Muscle of leg (tissue), 11 donors: Measurements from ENCODE around the gene TBL2. TPM values are rescaled to one million over a fixed set of nuclear protein-coding genes. Genes with fewer than 3 reads are reported as not detected.
"Not testable (repeated sequence)": the region's sequence is repeated elsewhere in the genome, so short reads cannot be mapped to it uniquely, and the experiment has no call there.

Experiments used
- DNase-seq: peaks from one replicate; pipeline ENCODE4 v3.0.0; 2013
- H3K27ac ChIP-seq: one replicate; pipeline ENCODE4 v1.5.1; 2013; ENCODE audit warnings: mild to moderate bottlenecking, low read length, control low read depth
- H3K27me3 ChIP-seq: one replicate; pipeline ENCODE4 v1.6.1; 2013; ENCODE audit warnings: low read length; ENCODE audit not compliant: control insufficient read depth, insufficient read depth
- H3K36me3 ChIP-seq: one replicate; pipeline ENCODE4 v1.6.1; 2013; ENCODE audit warnings: low read length; ENCODE audit not compliant: control insufficient read depth, insufficient read depth
- H3K4me1 ChIP-seq: one replicate; pipeline ENCODE4 v1.6.1; 2013; ENCODE audit warnings: low read length; ENCODE audit not compliant: control insufficient read depth, insufficient read depth
- H3K4me3 ChIP-seq: one replicate; pipeline ENCODE4 v1.5.1; 2013; ENCODE audit warnings: low read length, control low read depth
- H3K9me3 ChIP-seq: replicated peaks from 2 replicates; pipeline ENCODE4 v1.6.1; 2013; ENCODE audit warnings: low read depth, low read length; ENCODE audit not compliant: control insufficient read depth
- WGBS: methylation state at CpG from one replicate; pipeline ENCODE4 v1.1.5; 2013; ENCODE audit warnings: missing lambda C conversion rate; ENCODE audit not compliant: insufficient coverage; 5-methylcytosine and 5-hydroxymethylcytosine counted together
- polyA plus RNA-seq, 8 donors: library from polyadenylated mRNA; unstranded; fragments of 120-200 nt; gene quantifications; one replicate each; pipeline versions ENCODE4 v1.2.1 to v1.2.3, GENCODE V29; 2013; ENCODE audit warnings: inconsistent platforms in 1 of 8, low replicate concordance in 1 of 8; ENCODE audit not compliant: insufficient read length in 8 of 8, insufficient read depth in 1 of 8
- total RNA-seq: library from RNA; stranded (reverse); fragments of 120-200 nt; gene quantifications from one replicate; pipeline ENCODE4 v1.2.4, GENCODE V29; 2013

Gene TBL2
- total and polyA plus RNA-seq, 9 donors, result 25.2 to 37.5 (median 28.5) TPM

GRCh38 chr7:73607692-73607983, 29.3 kb upstream of the TBL2 start:
- not testable (repeated sequence) for H3K4me3 ChIP-seq, DNase-seq, H3K36me3 ChIP-seq, H3K9me3 ChIP-seq, H3K27ac ChIP-seq
- Histone ChIP-seq H3K4me1 (peaks cover 10% of the 10 kb centered on the region), H3K27me3 (peaks cover 17% of the 10 kb centered on the region)
- WGBS, result no CpG with 5 or more reads among the region's 5 CpGs

- Histone ChIP-seq H3K36me3 (no peaks in the 10 kb centered on the region), H3K27ac (no peak overlapping the region), H3K4me1 (peaks cover 10% of the 10 kb centered on the region), H3K9me3 (no peaks in the 10 kb centered on the region), H3K4me3 (no peak overlapping the region), H3K27me3 (peaks cover 17% of the 10 kb centered on the region)
- DNase-seq, result peak; percentile 49
- 4% methylated on average over 17 of the region's 36 CpGs for WGBS
Measured at GRCh38 chr7:73606801-73607691, 28.7 kb upstream of the TBL2 start.

DNA sequence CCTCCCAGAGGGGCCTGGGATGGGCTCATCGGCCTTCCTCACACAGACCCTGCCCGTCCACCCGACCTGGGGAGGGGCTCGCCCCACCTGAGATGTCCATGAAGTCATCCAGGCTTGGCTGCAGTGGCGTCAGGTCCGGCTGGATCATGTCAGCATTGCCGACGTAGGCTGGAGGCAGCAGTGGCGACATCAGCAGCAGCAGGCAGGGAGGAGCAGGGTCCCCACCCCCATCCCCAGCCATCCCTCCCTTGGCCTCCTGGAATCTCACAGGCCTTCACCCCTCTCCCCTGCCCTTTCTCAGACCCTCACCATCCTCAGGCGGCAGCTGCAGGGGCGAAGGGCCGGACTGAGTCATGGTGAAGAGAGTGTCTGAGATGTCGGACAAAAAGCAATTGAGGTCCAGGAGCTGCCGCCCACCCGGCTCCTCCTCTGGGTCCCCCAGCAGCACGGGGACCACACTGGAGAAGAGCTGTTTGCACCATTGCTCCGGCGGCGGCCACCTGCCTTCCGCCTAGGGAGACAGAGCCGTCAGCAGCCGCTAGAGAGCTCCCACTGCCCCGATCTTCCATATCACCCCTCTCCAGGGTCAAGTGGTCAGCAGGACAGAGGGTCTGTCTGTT, 27.3 kb upstream of the TBL2 start:
- Histone ChIP-seq H3K27me3 (peaks cover 19% of the 10 kb centered on the region), H3K4me3 (no peak overlapping the region), H3K36me3 (no peaks in the 10 kb centered on the region), H3K9me3 (no peaks in the 10 kb centered on the region), H3K4me1 (peaks cover 5% of the 10 kb centered on the region), H3K27ac (no peak overlapping the region)
- WGBS, result 65% methylated on average over 20 of the region's 23 CpGs
- no peak for DNase-seq

DNA sequence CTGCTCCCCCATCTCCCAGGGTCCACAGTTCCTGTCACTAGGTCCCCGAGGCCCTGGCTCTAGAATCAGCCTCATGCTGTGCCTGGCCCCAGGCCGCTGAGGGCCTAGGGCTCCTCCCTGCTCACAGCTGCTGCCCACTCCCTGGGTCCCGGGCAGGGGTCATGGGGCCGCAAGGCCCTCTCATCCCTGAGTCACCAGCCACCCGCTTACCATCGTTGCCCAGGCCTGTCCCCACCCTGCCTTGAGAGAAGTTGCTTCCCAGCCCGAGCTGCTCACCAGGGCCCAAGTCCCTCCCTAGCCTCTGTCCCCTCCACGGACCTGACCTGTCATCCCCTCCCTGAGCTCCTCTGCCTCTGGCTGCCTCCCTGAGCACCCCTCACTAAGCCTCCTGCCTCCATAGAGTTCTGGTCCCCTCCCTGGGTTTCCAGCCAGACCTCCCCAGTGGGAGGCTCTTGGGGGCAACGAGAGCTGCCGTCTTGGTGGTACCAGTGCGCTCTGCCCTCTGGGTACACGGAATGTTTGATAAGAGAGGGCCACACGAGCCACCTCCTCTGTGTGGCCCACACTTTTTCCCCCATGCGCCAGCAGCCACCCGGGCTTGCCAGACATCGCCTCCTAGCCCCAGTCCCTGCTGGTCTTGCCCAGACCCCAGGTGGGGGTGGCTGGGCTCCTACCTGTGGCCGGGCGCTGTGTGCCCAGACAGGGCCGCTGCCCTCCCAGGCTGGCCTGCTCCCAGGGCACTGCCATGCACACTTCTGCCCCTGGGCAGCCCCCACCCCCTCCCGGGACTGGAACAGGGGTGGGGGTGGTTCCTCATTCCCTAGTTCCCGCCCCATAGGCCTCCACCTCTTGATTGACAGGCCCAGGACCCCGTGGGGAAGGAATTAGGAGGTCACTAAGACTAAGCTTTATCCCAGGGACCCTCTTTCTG, 24.6 kb upstream of the TBL2 start:
- Histone ChIP-seq H3K27me3 (peaks cover 26% of the 10 kb centered on the region), H3K36me3 (no peaks in the 10 kb centered on the region), H3K4me3 (no peak overlapping the region), H3K9me3 (no peaks in the 10 kb centered on the region), H3K27ac (no peak overlapping the region), H3K4me1 (peaks cover 5% of the 10 kb centered on the region)
- no peak for DNase-seq
- 77% methylated on average over 16 of the region's 22 CpGs for WGBS

DNA sequence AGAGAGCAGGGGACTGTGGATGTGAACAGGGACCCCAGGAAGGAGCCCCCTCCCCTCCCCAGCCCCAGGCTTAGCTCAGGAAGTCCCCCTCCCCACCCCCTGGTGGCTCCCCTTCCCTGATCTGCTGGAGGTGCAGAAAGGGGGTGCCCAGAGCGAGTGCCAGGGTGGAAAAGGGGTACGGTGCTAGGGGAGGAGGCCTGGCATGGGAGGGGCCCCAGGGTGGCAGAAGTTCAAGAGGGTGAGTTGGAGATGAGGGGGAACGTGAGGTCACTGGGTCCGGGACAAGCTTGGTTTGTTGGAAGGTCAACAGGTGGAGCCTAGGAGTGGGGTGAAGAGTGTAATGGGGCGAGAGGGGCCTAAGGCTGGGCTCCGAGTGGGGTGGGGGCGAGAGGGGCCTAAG, 21.5 kb upstream of the TBL2 start:
- WGBS, result 69% methylated on average over 7 of the region's 7 CpGs
- Histone ChIP-seq H3K27me3 (peaks cover 20% of the 10 kb centered on the region), H3K36me3 (no peaks in the 10 kb centered on the region), H3K4me1 (no peaks in the 10 kb centered on the region), H3K27ac (no peak overlapping the region), H3K9me3 (no peaks in the 10 kb centered on the region), H3K4me3 (no peak overlapping the region)
- DNase-seq, result no peak

- H3K9me3 ChIP-seq, result no peaks in the 10 kb centered on the region
- DNase-seq, result no peak
- peaks cover 20% of the 10 kb centered on the region for H3K27me3 ChIP-seq
- no peaks in the 10 kb centered on the region for H3K4me1 ChIP-seq
- WGBS, result 70% methylated on average over 9 of the region's 13 CpGs
- no peaks in the 10 kb centered on the region for H3K36me3 ChIP-seq
- no peak overlapping the region for H3K4me3 ChIP-seq
- no peak overlapping the region for H3K27ac ChIP-seq
Measured at GRCh38 chr7:73599151-73599882, 20.9 kb upstream of the TBL2 start.

DNA sequence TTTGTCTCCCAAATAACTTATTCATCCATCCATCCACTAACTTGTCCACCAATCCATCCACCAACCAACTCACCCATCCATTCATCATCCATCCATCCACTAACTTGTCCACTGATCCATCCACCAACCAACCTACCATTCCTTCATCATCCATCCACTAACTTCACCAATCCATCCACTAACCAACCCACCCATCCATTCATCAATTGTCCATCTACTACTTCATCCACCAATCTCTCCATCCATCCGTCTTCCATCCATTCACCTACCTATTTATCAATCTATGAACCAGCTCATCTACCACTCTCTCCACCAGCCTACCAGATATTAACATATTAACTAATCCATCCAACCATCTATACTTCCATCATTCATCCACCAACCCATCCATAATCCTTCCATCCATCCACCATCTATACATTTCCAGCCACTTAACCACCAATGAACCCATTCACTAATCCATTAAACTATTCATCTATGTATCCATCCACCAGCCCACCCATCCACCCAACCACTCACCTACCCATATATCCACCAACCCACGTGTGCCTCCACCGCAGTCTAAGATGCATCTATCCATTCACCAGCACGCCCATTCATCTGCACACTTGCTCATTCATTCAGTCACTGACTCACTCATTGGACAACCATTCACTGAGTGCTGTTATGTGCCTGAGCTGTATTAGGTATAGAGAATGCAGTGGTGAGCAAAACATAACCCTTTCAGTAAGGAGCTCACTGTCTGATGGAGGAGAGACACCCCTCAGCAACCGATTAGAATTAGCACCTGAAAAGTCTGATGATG, 19.8 kb upstream of the TBL2 start:
- WGBS, result 90% methylated on average over 1 of the region's 5 CpGs
- Histone ChIP-seq H3K36me3 (no peaks in the 10 kb centered on the region), H3K27me3 (peaks cover 19% of the 10 kb centered on the region), H3K27ac (no peak overlapping the region), H3K4me1 (no peaks in the 10 kb centered on the region), H3K9me3 (no peaks in the 10 kb centered on the region), H3K4me3 (no peak overlapping the region)
- no peak for DNase-seq

DNA sequence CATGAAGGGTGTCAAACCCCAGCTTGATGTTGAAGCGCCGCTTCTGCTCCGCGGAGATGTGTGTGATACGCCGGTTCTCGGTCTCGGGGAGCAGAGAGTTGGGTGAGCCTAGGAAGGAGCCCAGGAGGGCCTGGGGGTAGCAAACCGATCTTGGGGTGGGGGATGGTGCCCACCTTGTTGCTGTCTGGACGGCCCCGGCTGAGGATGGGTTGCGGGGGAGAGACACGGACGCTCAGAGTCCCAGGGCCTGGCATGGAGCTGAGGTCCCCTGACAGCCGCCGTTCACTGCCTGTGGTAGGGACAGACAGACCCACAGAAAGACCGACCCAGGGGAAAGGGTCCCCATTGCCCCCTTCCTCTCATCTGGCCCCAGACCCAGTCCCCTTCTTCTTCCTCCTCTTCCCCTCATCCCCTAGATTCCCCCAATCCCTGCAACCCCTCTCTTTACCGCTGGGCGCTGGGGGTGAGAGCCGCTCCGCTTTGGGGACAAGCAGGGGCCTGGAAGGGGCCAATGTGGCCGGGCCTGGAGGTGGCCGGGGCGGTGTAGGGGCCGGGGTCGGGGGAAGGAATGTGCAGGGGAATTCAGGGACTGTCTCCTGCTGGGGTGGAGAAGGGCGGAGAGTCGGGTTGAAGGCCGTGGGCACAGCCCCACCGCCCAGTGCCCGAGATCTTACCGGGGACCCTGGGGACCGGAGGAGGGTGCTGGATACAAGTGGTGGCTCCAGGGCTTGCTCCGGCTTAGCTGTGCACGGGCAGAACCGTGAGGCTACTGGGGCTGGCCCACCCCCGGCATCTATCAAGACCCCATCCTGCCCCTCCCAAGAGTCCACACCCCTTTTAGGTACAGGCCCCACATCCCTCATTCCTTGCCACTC, 18.0 kb upstream of the TBL2 start:
- Histone ChIP-seq H3K4me3 (no peak overlapping the region), H3K9me3 (no peaks in the 10 kb centered on the region), H3K4me1 (no peaks in the 10 kb centered on the region), H3K36me3 (no peaks in the 10 kb centered on the region), H3K27me3 (peaks cover 16% of the 10 kb centered on the region), H3K27ac (no peak overlapping the region)
- DNase-seq, result no peak
- WGBS, result 62% methylated on average over 24 of the region's 37 CpGs
